Measurements from ENCODE around the gene XPA. TPM values are rescaled to one million over a fixed set of nuclear protein-coding genes. Genes with fewer than 3 reads are reported as not detected.

XPA gene
- total and polyA plus RNA-seq, 2 of the 8 experiments (the other 6 are each of a cell fraction or from before 2014, with no cell fraction given): 0.24 to 2.6 TPM

DNA sequence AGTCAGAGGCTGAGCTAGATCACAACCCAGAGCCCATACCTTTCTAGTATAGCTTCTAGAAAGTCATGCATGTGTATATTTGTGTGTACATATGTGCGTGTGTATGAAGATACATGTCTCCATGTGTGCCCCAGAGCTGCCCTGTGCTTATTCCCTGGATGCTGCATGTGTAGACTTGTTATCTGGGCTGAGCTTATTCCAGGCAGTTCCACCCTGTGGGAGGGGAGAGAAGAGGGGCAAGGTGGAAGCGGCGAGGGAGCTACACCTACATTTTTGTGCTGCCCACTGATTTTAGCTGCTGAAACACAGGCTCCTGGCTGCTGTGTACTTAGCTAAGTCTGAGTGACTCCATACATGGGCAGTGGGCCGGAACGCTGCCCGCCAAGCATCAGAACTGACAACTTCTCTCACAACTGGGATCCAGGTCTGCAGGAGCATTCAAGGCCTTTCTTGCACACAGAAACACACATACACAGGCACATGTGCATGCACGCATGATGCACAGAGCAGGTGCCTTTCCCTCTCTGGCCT lies 38.0 kb upstream of the XPA start:
- Histone ChIP-seq H3K4me1 (replicated peaks in 1 of 4; ENCODE audit: control insufficient read depth in 3 of 4, insufficient read depth in 4 of 4, low read length in 3 of 4) (no peaks in the 10 kb centered on the region), H3K9ac (replicated peaks in 1 of 4; ENCODE audit: extremely low read depth in 1 of 4, low read depth in 3 of 4, low read length in 3 of 4) (no peak overlapping the region), H4K20me1 (replicated peaks in 1 of 2; ENCODE audit: control insufficient read depth in 1 of 2, insufficient read depth in 2 of 2, low read length in 2 of 2) (no peaks in the 10 kb centered on the region), H2BK5ac (ENCODE audit: low read depth, low read length) (no peak overlapping the region), H3K56ac (replicated peaks; ENCODE audit: insufficient read length, low read depth, low read length) (no peak overlapping the region), H3K4ac (replicated peaks; ENCODE audit: insufficient read length, low read depth, low read length) (no peak overlapping the region), H4K5ac (ENCODE audit: insufficient read length, low read depth, low read length) (no peak overlapping the region), H3K18ac (ENCODE audit: extremely low read depth, low read length) (no peak overlapping the region), H3K14ac (ENCODE audit: insufficient read length) (no peak overlapping the region), H3K79me2 (ENCODE audit: control insufficient read depth in 1 of 2, insufficient read depth in 2 of 2, low read length in 2 of 2) (no peaks in the 10 kb centered on the region), H4K8ac (ENCODE audit: extremely low read depth, insufficient read depth, low read length) (no peak overlapping the region), H4K91ac (replicated peaks; ENCODE audit: insufficient read length, low read length) (no peak overlapping the region), H3K4me3 (ENCODE audit: extremely low read depth in 1 of 4, insufficient read depth in 2 of 4, low read depth in 3 of 4, low read length in 4 of 4) (no peak overlapping the region), H3K4me2 (ENCODE audit: insufficient read depth in 1 of 2, low read depth in 2 of 2, low read length in 2 of 2) (no peak overlapping the region), H2BK20ac (ENCODE audit: low read length) (no peak overlapping the region), H3K23ac (ENCODE audit: insufficient read length) (no peak overlapping the region), H2BK12ac (ENCODE audit: low read depth, low read length) (no peak overlapping the region), H3K36me3 (ENCODE audit: control insufficient read depth in 2 of 4, insufficient read depth in 4 of 4, low read length in 3 of 4) (no peaks in the 10 kb centered on the region), H2BK120ac (replicated peaks; ENCODE audit: low read depth, low read length) (no peak overlapping the region), H3K23me2 (ENCODE audit: low read depth, low read length) (no peaks in the 10 kb centered on the region), H3K27me3 (replicated peaks in 1 of 4; ENCODE audit: control insufficient read depth in 3 of 4, extremely low read depth in 1 of 4, insufficient read depth in 3 of 4, low read length in 3 of 4) (peaks cover 0 to 6% (median 5%) of the 10 kb centered on the region in 4 experiments; a peak in 5 of 7 replicates), H3K27ac (ENCODE audit: low read depth, low read length) (no peak overlapping the region), H2BK15ac (ENCODE audit: low read length) (no peak overlapping the region), H3K9me3 (ENCODE audit: insufficient read depth in 2 of 2, low read depth in 1 of 2, low read length in 1 of 2) (no peaks in the 10 kb centered on the region), H3K79me1 (ENCODE audit: low read depth, low read length) (no peaks in the 10 kb centered on the region), H2AFZ (ENCODE audit: low read length) (no peak overlapping the region), H2AK5ac (ENCODE audit: low read depth, low read length) (no peak overlapping the region)
- ChIA-PET POLR2A (ENCODE audit: partially characterized antibody) (no interaction called here), CTCF (ENCODE audit: partially characterized antibody) (interaction anchor here (0.7 to 2.9 kb wide), 5 partner anchors 10 to 166 kb away, joined by 3 to 14 read pairs (median 3); no protein-coding TSS in a partner anchor)
- DNase-seq (ENCODE audit: low read depth in 1 of 2, low spot score in 2 of 2) (no peak), FAIRE-seq (no peak)
- WGBS, 2 experiments (ENCODE audit: extremely low coverage in 1 of 2, insufficient coverage in 1 of 2, insufficient read length in 1 of 2, insufficient replicate concordance in 2 of 2, low coverage in 1 of 2, low lambda C conversion rate in 2 of 2, missing lambda C conversion rate in 1 of 2): 89% methylated on average over 7 of the region's 7 CpGs; no CpG with 5 or more reads in 1 of the 2 experiments
- TF ChIP-seq CEBPB (IDR thresholded peaks at IDR 0.05; ENCODE audit: low read depth, low read length): no peak
- no peak for TF ChIP-seq YY1 (IDR thresholded peaks at IDR 0.05; ENCODE audit: low read depth, low read length)
- TF ChIP-seq RFX5 (IDR thresholded peaks at IDR 0.05; ENCODE audit: borderline replicate concordance, low read depth, low read length): no peak
- no peak for TF ChIP-seq SP2 (IDR thresholded peaks at IDR 0.05; ENCODE audit: low read length)
- TF ChIP-seq TCF12 (IDR thresholded peaks at IDR 0.05; ENCODE audit: low read depth, low read length): no peak
- TF ChIP-seq TAF1 (IDR thresholded peaks at IDR 0.05; ENCODE audit: low read depth, low read length): no peak
- TF ChIP-seq, protein P1, sequence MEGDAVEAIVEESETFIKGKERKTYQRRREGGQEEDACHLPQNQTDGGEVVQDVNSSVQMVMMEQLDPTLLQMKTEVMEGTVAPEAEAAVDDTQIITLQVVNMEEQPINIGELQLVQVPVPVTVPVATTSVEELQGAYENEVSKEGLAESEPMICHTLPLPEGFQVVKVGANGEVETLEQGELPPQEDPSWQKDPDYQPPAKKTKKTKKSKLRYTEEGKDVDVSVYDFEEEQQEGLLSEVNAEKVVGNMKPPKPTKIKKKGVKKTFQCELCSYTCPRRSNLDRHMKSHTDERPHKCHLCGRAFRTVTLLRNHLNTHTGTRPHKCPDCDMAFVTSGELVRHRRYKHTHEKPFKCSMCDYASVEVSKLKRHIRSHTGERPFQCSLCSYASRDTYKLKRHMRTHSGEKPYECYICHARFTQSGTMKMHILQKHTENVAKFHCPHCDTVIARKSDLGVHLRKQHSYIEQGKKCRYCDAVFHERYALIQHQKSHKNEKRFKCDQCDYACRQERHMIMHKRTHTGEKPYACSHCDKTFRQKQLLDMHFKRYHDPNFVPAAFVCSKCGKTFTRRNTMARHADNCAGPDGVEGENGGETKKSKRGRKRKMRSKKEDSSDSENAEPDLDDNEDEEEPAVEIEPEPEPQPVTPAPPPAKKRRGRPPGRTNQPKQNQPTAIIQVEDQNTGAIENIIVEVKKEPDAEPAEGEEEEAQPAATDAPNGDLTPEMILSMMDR (IDR thresholded peaks at IDR 0.05; ENCODE audit: control extremely low read depth in 1 of 3, insufficient read depth in 1 of 3, low read depth in 1 of 3, low read length in 3 of 3): no peak
- no peak for TF ChIP-seq KDM5A (IDR thresholded peaks at IDR 0.05; ENCODE audit: low read length)
- no peak for TF ChIP-seq JUND (IDR thresholded peaks at IDR 0.05; ENCODE audit: low read length)
- TF ChIP-seq SIRT6 (IDR thresholded peaks at IDR 0.05; ENCODE audit: low read length): no peak
- TF ChIP-seq FOSL1 (IDR thresholded peaks at IDR 0.05; ENCODE audit: insufficient read depth, low read depth, low read length): no peak
- TF ChIP-seq RXRA (IDR thresholded peaks at IDR 0.05; ENCODE audit: insufficient read depth, low read depth, low read length): no peak
